ENCODE data around the gene UBE2S.
"Not testable (repeated sequence)": the region's sequence is repeated elsewhere in the genome, so short reads cannot be mapped to it uniquely, and the experiment has no call there.

UBE2S gene

DNA sequence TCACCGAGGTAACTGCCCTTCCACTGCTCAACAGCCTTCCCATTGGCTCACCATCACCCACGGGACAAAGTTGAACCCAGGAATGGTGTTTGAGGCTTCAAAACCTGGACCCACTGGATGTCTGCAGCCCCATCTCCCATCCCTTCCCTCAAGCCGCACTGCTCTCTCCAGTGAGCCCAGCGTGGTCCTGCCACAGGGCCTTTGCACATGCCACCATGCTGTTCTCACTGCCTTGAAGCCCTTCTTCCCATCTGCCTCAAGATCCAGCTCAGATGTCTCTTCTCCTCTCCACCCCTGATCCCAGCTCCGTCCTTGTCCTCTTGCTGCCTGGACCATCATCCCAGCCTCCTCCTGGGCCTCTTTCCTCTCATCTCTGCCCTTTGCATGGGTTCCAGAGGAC lies 31.5 kb upstream of the UBE2S start:
- DNase-seq, result no peak

DNA sequence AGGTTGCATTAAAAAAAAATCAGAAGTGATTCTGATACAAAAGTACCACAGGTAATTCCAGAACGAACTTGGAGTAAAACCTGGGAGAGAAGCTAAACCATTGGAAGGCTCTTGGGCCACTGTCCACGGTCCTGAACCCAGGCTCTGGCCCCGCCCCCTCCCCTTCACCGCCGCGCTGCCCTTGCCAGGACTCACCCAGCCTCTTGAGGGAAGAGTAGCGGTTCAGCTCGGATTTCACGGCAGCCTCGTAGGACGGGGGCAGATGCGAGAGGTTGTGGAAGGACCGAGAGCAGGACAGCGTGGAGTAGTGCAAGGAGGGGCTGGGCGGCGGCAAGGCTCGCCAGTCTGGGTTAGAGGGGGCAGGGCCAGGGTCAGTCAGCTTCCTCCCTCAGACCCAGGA lies 29.8 kb upstream of the UBE2S start:
- no peak for DNase-seq

DNA sequence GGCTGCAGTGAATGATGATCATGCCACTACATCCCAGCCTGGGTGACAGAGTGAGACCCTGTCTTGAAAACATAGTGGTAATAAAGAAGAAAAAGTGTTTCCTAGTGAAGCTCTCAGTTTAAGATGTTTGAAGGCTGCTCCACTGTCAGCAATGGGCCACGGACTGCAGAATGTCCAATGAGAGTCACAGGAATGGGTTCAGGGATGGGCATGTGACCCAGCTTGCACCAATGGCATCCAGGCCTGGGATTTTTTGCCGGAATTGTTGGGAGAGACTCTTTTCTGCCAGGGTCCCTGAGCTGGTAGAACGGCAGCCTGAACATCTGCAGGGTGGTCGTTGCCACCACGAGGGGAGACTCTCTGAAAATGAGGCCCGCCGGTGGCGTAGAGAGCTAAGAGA lies 29.3 kb upstream of the UBE2S start:
- DNase-seq, result no peak

DNA sequence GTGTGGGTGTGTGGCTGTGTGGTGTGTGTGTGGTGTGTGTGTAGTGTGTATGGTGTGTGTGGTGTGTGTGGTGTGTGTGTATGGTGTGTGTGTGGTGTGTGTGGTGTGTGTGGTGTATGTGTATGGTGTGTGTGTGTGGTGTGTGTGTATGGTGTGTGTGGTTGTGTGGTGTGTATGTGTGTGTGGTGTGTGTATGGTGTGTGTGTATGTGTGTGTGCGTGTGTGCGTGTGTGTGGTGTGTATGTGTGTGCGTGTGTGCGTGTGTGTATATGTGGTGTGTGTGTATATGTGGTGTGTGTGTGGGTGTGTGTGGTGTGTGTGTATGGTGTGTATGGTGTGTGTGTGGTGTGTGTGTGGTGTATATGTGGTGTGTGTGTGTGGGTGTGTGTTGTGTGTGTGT lies 27.4 kb upstream of the UBE2S start:
- DNase-seq, result no peak

DNA sequence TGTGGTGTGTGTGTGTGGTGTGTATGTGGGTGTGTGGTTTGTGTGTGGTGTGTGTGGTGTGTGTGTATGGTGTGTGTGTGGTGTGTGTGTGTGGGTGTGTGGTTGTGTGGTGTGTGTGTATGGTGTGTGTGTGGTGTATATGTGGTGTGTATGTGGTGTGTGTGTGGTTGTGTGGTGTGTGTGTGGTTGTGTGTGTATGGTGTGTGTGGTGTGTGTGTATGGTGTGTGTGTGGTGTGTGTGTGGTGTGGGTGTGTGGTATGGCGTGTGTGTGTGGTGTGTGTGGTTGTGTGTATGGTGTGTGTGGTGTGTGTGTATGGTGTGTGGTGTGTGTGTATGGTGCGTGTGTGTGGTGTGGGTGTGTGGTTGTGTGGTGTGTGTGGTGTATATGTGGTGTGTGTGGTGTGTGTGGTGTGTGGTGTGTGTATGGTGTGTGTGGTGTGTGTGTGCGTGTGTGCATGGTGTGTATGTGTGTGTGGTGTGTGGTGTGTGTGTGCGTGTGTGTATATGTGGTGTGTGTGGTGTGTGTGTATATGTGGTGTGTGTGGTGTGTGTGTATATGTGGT lies 26.9 kb upstream of the UBE2S start:
- DNase-seq, result no peak

DNA sequence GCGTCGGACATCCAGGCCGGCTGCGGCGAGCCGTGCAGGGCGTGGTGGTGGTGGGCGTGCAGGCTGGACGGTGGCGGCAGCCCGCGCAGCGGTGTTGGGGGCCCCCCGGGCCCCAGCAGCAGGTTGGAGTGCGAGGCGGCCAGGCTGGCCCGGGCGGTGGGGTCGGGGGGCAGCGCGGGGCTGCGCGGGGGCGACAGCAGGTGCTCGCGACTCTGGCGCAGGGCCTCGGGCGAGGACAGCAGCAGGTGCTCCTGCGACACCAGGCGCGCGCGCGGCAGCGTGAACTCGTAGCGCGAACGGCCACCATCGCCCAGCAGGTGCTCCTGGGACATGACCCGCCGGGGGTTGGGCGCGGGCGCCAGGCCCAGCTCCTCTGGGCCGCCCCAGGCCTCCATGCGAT lies 25.7 kb upstream of the UBE2S start:
- no peak for DNase-seq

DNA sequence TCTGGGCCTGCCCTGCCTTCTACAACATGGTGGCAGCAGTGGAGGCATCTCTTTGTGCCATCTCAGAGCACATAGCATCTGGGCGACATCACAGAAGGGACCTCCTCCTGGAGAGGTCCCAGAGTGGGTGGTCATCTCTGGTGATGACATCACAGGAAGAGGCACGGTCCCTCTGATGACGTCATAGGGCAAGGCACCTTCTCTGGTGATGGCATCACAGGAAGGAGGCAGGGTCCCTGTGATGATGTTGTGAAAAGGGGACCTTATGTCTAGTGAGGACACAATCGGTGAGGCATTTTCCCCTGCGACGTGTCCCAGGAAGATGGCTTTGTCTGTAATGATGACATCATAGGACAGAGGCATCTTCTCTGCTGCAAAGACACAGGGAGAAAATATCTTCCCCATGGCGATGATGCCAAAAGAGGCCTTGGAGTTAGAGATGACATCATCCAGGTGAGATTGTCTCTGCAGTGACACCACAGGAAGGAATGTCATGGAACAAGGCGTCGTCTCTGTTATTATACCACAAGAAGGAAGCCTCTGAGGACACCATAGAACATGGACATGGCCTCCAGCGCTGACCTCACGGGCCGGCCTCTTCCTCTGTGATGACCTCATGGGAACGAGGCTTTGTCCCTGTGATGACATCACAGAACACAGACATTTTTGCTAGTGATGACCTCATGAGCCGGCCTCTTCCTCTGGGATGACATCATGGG lies 24.8 kb upstream of the UBE2S start:
- no peak for DNase-seq

DNA sequence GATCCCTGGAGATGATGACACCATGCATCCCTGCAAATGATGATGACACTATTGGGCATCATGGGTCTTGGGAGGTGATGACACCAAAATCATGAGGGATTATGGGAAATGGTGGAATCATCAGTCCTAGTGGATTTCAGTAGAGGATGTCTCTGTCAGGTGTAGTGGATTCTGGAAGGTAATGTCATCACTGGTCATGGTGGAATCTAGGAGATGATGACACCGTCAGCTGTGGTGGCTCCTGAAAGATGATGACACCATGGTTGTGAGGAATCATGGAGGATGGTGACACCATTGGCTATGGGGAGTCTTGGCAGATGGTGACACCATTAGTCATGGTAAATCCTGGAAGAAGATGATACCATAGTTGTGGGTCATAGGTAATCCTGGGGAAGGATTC lies 23.6 kb upstream of the UBE2S start:
- no peak for DNase-seq

DNA sequence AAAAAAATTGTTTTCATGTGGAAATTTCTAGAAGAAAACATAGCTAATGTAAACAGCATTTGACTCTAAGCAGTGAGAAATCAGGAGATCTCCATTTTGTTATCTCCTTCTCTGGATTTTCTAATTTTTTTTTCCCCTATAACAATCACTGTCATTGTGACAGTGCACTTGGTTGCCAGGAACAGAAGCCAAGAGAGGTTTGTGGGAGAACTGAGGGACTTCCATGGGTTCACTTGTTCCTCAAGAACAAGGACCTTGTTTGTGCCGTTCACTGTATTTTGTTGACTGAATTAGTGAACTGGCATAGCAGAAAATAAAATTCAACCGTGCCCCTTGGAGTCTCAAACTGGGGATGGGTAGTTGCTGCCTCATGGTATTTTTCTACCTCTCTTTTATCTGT lies 18.5 kb upstream of the UBE2S start:
- DNase-seq, result no peak

DNA sequence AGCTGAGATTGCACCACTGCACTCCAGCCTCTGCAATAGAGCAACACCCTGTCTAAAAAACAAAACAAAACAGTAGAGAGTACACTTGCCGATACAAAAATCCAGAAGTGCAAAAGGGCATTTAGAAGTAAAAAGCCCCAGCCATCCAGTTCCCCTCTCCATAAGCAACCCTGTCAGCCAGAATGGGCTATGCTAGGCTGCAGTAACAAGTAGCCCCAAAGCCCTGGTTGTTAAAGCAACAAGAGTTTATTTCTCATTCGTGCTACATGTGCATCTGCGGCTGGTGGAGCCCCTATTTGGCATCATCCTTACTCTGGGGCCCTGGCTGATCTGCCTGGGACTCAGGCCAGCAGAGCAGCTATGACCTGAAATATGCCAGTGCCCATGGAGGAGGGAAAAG lies 16.9 kb upstream of the UBE2S start:
- DNase-seq, result no peak

DNA sequence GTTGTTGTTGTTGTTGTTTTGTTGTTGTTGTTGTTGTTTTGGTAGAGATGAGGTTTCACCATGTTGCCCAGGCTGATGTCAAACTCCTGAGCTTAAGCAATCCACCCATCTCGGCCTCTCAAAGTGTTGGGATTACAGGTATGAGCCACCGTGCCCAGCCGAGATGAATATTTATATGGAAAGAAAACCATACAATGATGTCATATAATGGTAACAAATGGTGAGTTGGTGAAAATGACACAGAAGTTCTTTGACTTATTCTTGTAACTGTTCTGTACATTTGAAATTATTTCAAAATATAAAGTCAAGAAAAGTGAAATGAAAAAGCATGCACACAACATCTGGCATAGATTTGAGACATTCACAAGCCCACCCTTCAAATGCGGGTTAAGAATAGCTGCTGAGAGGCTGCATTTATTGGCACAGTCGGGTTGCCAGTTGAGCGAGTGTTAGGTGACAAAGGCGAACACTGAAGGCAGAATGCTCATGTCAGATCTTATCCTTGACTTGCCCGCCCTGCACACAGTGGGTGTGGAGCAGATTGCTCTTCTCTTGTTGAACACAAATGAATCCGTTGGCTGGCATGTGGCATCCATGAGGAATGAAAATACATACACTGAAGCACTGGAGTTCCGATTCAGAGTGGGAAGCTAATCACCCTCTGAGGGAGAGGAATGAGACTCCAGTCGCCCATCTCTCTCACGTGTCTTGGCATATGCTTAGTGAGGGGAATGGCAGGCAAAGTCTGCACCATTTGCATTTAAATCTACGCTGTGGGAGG lies 15.8 kb upstream of the UBE2S start:
- DNase-seq, result no peak

DNA sequence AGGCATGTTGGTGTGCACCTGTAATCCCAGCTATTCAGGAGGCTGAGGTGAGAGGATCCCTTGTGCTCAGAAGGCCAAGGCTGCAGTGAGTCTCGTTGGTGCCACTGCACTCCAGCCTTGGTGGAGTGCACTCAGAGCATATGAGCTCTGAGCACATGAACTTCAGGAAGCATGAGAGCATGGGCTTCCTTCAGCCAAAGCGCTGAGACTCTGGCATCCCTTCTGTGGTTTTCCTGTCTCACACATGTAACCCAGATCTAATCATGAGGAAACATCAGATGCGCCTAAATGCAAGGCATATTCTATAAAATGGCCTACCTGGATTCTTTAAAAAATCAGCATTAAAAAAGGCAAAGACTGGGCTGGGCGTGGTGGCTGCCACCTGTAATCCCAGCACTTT lies 13.7 kb upstream of the UBE2S start:
- not testable (repeated sequence) for DNase-seq

DNA sequence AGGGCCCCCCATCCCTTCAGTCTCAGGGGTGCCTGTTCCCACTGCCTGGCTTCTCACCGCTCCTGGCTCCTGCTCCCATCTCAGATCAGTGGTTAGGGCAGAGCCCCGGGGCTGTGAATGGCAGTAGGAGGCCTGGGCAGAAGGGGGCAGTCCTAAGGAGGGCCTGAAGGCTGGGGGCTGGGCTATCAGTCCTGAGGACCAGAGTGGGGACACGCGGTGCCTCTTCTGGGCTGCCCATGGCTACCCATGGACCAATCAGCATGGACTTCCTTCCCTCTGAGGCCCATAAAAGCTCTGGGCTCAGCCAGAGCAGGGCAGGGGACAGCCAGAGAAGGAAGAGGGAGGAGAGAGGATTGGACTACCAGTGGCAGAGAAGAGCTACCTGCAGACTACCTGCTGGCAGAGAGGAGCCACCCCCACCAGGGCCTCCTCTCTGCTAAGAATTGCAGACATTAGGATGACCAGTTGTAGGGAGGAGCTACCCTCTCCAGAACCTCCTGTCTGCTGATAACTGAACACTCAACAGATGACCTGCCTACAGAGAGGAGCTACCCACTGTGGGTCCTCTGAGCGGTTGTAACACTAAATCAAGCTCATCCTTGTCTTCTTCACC lies 12.1 kb upstream of the UBE2S start:
- DNase-seq, result no peak

DNA sequence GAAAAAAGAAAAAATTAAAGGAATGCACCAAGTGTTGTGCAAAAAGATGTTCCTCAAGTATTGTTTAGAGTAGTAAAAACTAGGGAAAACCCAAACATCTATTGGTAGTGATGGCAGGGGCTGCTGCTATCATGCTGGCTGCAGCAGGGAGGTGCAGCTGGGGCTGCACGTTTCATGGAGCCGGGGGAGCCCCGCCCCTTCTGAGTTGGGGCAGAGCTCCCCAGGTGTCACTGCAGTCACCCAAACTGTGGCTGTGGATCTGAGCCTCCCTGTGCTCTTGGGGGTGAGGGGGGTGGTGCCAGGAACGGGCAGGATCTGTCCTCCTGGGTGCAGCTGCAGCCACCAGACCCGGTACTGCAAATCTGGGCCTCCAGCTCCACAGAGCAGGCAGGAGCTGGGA lies 11.5 kb upstream of the UBE2S start:
- no peak for DNase-seq

DNA sequence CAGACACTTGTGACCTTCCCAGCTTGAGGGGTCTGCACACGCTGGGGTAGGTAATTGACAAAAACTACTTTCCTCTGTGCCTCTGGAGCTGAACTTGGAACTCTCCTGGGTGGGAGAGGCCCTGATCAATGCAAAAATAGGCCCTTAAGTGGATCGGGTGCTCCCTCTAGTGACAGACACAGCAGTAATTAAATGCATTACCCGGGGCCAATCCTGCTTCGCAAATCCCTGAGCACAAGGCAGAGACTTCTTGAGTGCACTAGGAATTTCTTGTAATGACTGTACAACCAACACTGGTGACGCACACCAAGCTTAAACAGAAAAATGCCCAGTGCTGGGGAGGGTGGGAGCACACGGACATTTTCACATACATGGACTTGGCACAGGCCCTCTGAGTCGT lies 10.6 kb upstream of the UBE2S start:
- DNase-seq, result peak; percentile 66

DNA sequence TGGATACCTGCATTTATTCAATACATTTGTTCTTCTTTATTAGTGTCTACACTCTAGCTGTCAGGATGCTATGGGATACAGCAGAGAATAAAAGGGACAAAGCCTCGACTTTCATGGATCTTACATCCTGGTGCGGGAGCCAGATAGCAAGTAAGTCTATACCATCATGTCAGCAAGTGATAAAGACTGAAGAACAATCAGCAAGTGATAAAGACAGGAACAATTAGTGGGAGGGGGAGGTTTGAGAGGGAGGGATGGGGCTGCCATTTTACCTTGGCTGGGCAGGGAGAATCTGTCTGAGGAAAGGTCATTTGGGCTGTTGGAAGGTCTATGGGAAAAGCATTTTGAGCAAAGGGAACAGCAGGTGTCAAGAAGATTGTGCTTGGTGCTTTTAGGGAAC lies 2.6 kb upstream of the UBE2S start:
- no peak for DNase-seq

DNA sequence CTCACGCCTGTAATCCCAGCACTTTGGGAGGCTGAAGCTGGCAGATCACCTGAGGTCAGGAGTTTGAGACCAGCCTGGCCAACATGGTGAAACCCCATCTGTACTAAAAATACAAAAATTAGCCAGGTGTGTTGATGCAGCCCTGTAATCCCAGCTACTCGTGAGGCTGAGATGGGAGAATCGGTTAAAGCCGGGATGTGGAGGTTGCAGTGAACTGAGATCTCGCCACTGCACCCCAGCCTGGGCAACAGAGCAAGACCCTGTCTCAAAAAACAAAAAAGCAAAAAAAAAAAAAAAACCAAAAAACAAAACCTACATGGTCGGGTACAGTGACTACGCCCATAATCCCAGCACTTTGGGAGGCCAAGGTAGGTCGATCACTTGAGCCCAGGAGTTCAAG lies 1.6 kb upstream of the UBE2S start:
- DNase-seq, result not testable (repeated sequence)

DNA sequence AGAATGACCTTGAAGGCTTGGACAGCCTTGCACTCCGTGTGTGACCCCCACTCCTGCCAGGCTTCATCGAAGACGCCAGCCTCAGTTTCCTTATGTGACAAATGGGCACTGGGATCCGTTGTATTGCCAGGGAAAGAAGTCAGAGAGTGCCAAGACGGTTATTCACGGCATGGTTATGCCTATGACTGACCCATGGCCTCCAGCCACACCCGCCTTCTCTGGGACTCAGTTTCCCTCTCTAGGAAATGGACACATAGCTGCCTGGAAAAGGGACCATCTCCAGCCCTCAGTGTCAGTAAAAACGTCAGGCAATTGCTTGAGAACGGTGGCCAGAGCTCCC lies 915 bp upstream of the UBE2S start:
- DNase-seq, result no peak

DNA sequence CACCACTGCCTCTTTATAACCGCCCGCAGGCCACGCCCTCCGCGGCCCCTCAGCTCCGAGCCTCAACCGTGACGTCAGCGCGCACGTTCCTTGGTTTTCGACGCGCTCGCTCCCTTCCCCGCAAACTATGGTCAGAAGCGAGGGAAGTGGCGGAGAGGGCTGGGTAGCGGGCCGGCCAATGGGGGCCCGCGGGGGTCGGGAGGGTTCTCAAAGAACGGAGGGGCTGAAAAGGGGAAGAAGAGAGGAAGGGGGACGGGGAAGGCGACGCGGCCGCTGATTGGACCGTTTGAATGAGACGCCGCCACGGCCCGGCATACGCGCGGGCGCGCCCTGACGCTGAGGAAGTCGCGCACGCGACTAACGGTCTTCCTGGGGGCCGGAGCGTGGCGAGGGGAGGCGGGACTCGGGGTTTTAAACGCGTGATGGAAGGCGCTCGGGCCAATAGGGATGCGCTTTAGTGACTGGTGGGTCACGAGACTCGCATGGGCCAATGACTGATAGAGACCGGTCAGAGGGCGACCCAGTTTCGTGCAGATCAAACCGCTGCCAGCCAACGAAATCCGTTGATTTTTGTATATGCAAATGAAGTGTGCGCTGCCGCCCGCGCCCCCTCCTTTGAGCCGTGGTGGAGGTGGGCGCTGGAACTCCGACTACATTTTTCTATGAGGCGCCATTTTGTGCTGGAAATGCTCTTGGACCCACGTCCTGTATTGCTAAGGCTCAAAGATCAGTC lies 378 bp upstream of the UBE2S start:
- DNase-seq, result peak; percentile 98

DNA sequence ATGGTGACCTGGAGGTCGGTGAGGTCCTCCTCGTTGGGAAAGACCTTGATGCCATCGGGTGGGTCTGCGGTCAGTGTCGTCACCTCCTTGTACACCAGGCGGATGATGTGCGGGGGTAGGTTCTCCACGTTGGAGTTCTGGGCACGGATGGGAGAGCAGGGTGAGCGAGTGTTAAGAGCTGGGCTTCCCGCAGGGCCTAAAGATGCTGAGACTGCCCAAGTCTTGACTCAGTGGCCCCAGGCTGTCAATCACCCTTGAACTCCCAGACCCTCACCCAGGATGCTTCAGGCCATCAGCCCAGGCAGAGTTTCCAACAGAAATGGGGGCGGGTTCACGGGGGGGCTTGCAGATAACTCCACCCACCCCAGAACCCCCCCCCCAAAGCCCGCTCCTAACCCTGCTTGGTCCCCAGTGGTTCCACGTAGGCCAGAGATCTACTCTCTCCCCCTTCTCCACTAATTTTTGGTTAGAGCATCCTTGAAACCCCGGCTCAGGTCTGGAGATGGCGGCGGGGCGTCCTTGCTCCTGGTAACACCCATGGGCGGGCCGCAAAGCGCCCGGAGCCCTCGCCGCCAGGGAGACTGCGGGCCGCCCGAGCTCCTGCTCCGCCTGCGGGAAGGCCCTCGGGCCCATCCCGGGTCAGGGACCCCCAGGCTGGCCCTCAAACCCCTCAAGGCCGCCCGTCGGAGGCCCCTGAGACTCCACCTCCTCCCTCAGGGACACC lies 600 bp downstream of the UBE2S start:
- no peak for DNase-seq

DNA sequence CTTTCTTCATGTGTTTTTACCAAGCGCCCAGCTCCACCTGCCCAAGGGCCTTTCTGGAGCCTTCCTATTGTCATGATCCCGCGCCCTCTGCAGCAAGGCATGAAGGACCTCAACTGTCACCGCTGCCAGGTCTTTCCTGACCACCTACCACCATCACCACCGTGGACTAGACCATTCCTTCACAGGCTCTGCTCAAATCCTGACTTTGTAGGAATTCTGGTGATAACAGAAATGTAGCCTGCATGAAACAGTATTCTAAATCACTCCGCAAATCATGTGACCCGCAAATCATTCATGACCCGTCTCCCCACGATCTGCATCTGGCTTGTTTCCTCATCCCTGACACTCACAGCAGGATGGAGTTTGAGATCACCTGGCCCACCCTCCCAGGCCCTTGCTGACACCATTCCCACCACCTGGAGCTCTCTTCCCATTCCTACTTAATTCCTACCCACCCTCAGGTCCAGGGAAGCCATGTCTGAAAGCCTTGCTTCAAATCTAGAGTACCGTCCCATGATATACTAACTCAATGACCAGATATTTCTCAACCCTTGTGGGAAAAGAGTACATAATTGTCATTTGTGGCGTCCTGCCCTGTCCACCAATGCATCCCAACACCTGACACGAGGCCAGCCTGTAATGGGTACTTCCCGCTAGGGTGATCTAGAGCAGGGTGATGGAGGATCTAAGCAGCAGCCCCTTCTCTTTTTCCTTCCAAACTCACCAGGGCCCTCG lies 1.3 kb downstream of the UBE2S start:
- DNase-seq, result no peak

DNA sequence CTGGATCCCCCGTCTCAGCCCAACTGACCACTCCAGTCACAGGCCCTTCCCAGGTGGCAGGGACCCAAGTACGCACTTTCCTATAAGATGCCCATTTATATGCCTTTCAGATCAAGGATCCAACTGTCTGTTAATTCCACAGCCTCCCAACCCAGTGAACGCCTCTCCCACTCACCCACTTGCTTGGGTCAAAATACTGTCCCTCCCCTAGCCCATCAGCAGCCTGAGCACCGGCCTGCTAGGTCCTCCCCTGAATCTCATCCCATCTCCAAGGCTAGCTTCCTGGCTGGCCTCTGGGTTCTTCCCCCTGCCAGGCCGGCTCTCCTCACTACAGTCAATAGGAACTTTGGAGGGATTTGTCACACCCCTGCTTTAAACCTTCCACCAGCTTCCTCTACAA lies 1.9 kb downstream of the UBE2S start:
- DNase-seq, result no peak
